GM18870 (cell line): ENCODE measurements around the gene LHFPL4.

Source experiments
- ATAC-seq: cut with Tn5 transposase; IDR thresholded peaks from one replicate; pipeline ENCODE4 v1.9.1; 2021; ENCODE audit warnings: moderate library complexity; ENCODE audit not compliant: unreplicated experiment

The LHFPL4 gene

GRCh38 chr3:9476935-9477334 lies 76.7 kb downstream of the LHFPL4 start:
- ATAC-seq = no peak

GRCh38 chr3:9474482-9474881 lies 79.1 kb downstream of the LHFPL4 start:
- no peak for ATAC-seq

GRCh38 chr3:9473496-9474065 lies 80.0 kb downstream of the LHFPL4 start:
- ATAC-seq = no peak

DNA sequence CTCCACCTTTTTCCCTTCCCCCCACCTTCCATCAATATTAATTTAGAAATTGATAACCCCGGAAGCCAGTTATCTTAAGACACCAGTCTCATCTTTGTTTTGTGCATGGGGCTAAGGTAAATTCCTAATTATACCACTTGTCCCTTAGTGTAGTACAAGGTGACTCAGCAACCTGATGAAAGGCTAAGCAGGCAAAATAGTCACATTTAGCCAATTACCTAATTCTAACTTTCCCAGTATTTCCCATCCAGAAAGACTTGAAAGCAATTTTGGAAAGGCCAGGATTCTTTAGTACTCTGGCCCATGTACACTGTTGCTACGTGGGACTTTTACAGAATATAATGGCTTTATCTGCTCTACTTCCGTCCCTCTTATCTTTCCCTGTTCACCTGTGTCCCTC lies 83.6 kb downstream of the LHFPL4 start:
- ATAC-seq = no peak

GRCh38 chr3:9468460-9468859 lies 85.2 kb downstream of the LHFPL4 start:
- ATAC-seq = no peak

- no peak for ATAC-seq
Observed at GRCh38 chr3:9467451-9467850, 86.2 kb downstream of the LHFPL4 start.

DNA sequence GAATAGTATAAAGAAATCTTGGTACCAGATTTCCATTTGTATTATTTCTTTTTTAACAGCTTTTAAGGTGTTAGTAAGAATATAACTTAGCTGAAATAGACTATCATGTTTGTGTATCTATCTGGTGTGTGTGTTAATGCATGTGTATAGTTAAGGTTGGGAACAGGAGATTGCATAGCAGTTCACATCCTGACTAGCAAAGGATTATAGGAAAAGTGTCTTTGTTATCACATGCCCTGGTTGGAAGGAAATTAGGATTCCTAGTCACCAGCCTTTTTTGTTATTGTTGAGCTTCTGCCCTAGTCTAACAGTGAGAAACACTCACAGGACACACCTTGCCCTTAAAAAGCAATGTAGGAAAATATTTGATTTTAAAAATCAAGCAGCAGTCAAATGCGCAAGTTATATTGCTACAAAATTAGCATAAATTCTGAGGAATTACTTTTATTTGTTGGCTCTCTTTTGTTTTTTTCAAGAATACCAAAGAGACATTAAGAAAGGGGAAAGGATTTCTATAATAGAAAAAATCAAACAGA lies 98.0 kb downstream of the LHFPL4 start:
- ATAC-seq = no peak

DNA sequence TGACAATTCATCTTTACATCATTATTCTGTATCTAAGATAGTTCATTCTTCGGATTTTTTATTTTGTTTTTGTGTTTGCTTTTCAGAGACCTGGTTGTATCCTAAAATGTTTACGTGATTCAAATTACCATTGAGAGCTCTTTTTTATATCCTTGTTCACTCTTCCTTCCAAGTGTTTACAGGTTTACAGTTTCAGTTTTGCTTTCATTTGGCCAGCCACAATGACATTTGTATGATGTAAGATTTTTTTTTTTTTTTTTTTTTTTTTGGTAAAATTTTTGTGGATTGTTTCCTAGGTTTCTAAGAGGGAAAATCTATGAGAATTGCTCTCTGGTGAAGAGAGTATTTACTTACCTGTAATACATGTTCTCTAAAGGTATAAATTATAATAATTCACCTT lies 101.2 kb downstream of the LHFPL4 start:
- no peak for ATAC-seq

DNA sequence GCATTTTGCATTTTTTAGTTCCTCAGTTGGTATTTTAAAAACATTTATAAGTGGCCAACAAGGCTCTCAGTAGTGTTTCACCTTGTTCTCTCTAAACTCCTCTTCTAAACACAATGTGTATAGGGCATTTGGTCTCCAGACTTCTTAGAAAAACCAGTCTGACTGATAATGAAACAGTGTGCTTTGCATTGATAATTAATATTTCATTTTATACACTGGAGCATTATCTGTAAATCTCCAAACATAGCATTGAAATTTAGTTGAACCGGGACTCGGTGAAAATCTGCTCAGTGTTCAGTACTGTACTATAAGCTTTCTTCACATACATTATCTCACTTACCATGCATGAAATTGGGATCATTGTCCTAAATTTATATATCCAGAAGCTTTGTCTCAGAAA lies 102.6 kb downstream of the LHFPL4 start:
- ATAC-seq = no peak

GRCh38 chr3:9450126-9450525 lies 103.5 kb downstream of the LHFPL4 start:
- no peak for ATAC-seq

DNA sequence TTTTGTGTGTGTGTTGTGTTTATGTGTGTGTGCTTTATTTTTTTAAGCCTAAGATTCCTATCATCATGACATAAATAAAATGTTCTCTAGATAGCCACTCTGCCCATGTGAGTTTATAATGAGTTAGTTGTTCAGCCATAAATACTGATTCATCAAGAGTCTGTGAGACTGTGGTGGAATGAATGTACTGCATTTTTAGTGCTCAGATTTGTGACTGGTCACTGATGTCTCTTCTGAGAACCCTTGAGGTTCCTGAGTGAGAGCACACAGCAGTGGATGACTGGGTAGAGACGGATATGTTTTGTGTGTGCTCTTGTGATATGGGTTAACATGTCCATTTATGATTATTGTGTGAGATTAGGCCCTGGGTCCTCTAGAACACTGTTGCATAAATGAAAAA lies 105.0 kb downstream of the LHFPL4 start:
- no peak for ATAC-seq
